Retinal pigment epithelial cell (primary cell): ENCODE results near the gene PCDHGB4.
"Not testable (repeated sequence)": the region's sequence is repeated elsewhere in the genome, so short reads cannot be mapped to it uniquely, and the experiment has no call there.

ENCODE experiments used
- DNase-seq: peaks from one replicate; pipeline ENCODE4 v3.0.0-alpha.2; 2010; ENCODE audit warnings: low read depth
- H3K4me3 ChIP-seq: 2 replicates; pipeline ENCODE4 v1.5.1; 2011; ENCODE audit warnings: mild to moderate bottlenecking, low read length, control low read depth, moderate library complexity
- CTCF ChIP-seq: conservative IDR thresholded peaks from 2 replicates; pipeline ENCODE4 v1.5.1; 2011; ENCODE audit warnings: low read depth, low read length, control low read depth, inconsistent platforms

Gene PCDHGB4

GRCh38 chr5:141383345-141383744, 4.2 kb upstream of the PCDHGB4 start:
- no peak for DNase-seq
- H3K4me3 ChIP-seq = peak overlapping the region; percentile 6
- no peak for TF ChIP-seq CTCF

- no peak for DNase-seq
- H3K4me3 ChIP-seq = no peak overlapping the region
- TF ChIP-seq CTCF = no peak
Observed at GRCh38 chr5:141384471-141385267, 2.8 kb upstream of the PCDHGB4 start.

- H3K4me3 ChIP-seq = no peak overlapping the region
- no peak for DNase-seq
- no peak for TF ChIP-seq CTCF
Observed at GRCh38 chr5:141388661-141389060, 1.2 kb downstream of the PCDHGB4 start.

- no peak overlapping the region for H3K4me3 ChIP-seq
- DNase-seq = no peak
- TF ChIP-seq CTCF = no peak
Observed at GRCh38 chr5:141389153-141390042, 1.9 kb downstream of the PCDHGB4 start.

- no peak within 1 kb of the TSS for H3K4me3 ChIP-seq
Observed at GRCh38 chr5:141392429-141393198, 5.1 kb downstream of the PCDHGB4 start, which contains the start of gene PCDHGA8. Gene PCDHGA8, plus strand, starts transcription at chr5:141392633. Its CDS starts 181 bp downstream, at chr5:141392814.

GRCh38 chr5:141393267-141393666, 5.8 kb downstream of the PCDHGB4 start:
- DNase-seq = no peak
- no peak overlapping the region for H3K4me3 ChIP-seq
- no peak for TF ChIP-seq CTCF

More at GRCh38 chr5:141392429-141393198, 5.1 kb downstream of the PCDHGB4 start, which contains the start of gene PCDHGA8:
- TF ChIP-seq CTCF = peak; percentile 9
- no peak for DNase-seq

- DNase-seq, H3K4me3 ChIP-seq: not testable (repeated sequence)
Observed at GRCh38 chr5:141394401-141395187, 7.1 kb downstream of the PCDHGB4 start.
